ENCODE measurements around the gene ZDHHC5. TPM values are rescaled to one million over a fixed set of nuclear protein-coding genes. Genes with fewer than 3 reads are reported as not detected.
A peak's percentile ranks its signal among the peaks of the same experiment; 100 is the strongest.

Gene ZDHHC5, protein sequence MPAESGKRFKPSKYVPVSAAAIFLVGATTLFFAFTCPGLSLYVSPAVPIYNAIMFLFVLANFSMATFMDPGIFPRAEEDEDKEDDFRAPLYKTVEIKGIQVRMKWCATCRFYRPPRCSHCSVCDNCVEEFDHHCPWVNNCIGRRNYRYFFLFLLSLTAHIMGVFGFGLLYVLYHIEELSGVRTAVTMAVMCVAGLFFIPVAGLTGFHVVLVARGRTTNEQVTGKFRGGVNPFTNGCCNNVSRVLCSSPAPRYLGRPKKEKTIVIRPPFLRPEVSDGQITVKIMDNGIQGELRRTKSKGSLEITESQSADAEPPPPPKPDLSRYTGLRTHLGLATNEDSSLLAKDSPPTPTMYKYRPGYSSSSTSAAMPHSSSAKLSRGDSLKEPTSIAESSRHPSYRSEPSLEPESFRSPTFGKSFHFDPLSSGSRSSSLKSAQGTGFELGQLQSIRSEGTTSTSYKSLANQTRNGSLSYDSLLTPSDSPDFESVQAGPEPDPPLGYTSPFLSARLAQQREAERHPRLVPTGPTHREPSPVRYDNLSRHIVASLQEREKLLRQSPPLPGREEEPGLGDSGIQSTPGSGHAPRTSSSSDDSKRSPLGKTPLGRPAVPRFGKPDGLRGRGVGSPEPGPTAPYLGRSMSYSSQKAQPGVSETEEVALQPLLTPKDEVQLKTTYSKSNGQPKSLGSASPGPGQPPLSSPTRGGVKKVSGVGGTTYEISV
- total RNA-seq (10 to 100 TPM; 51.9 to 55.6 TPM), total RNA-seq (79.1 to 146 reads per million in 2 donors)

DNA sequence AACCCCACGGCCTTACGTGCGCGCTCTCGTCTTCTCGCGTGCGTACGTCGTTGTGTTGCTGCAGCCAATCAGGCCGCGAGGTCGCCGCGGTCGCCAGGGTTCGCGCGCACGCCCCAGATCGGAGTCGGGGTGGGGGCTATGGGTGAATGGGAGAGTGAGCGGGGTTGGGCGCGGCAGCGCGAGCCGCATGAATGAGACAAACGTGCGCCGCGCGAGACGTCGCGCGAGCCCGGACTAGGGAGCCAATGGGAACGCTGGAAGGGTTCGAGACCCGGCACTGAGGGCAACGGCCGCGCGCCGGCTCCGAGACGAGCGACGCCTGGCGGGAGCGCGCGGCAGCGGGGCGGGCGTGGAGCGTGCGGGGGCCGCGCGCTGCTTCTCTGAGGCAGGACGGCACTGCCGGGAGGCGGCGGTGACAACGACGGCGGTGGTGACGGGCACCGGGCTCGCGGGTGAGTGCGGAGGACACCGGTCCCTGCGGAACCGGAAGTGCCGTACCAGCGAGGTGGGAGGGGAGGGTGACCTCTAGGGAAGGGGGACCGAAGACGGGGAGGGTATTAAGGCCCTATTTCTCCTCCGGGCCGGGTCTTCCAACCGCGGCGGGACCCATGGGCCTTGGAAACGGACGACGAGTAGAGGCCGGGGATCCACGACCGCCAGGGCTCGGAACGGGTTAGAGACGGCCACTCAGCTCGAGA, at the start of gene ZDHHC5:
ZDHHC5 (plus strand) TSS at position 379 of the 698 bp plus-strand sequence. CDS start 4,977 bp downstream, outside the sequence.
- Mint-ChIP-seq H3K4me1 (peaks cover 50% of the 10 kb centered on the region), H3K4me3 (peak within 1 kb of the TSS; percentile 100), H3K27me3 (no peaks in the 10 kb centered on the region), H3K27ac (peak within 1 kb of the TSS; percentile 100), H3K36me3 (ENCODE audit: low read depth) (peaks cover 6% of the 10 kb centered on the region)
- H3K9me3 ChIP-seq (ENCODE audit: control insufficient read depth, low read length, poor library complexity, severe bottlenecking), result no peaks in the 10 kb centered on the region
- DNase-seq (peak; percentile 98 to 99 (median 99)), ATAC-seq (peak; percentile 87)

DNA sequence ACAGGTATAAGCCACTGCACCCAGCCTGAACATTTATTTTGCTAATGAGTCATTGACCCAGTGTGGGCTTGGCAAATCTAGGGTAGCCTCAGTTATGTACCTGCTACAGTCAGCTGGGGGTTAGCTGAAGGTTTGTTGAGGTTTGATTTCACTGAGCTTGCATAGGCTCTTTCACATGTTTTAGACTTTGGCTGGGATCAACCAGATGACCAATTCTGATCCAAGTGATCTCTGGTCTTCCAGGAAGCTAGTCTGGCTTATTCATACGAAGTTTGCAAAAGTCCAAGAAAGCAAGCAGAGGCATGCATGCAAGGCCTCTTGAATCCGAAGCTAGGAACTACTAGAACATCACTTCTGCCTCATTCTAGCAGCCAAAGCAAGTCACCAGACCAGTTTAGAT, 49.5 kb upstream of the ZDHHC5 start:
- peaks cover 36% of the 10 kb centered on the region for H3K27me3 Mint-ChIP-seq
- no peak for DNase-seq
- H3K36me3 Mint-ChIP-seq (ENCODE audit: low read depth), result peaks cover 4% of the 10 kb centered on the region
- H3K27ac Mint-ChIP-seq, result no peak overlapping the region
- no peak overlapping the region for H3K4me3 Mint-ChIP-seq
- H3K4me1 Mint-ChIP-seq, result no peaks in the 10 kb centered on the region
- H3K9me3 ChIP-seq (ENCODE audit: control insufficient read depth, low read length, poor library complexity, severe bottlenecking), result peaks cover 4% of the 10 kb centered on the region
- ATAC-seq, result no peak

DNA sequence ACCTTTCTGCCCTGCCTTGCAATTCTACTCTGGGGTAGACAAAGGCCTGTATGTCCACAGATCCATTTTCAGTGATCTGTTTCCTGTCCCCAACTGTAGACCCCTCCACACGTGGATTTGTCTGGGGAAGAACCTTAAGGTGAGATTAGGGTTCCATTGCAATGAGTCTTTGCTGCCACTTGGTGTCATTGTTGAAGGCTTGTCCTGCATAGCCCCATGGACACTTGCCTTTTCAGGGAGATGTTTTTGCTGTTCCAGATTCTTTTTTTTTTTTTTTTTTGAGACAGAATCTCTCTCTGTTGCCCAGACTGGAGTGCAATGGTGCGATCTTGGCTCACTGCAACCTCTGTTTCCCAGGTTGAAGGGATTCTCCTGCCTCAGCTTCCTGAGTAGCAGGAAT, 48.6 kb upstream of the ZDHHC5 start:
- peaks cover 27% of the 10 kb centered on the region for H3K27me3 Mint-ChIP-seq
- no peak for ATAC-seq
- H3K36me3 Mint-ChIP-seq (ENCODE audit: low read depth), result peaks cover 4% of the 10 kb centered on the region

GRCh38 chr11:57620467-57620866, 47.4 kb upstream of the ZDHHC5 start:
- no peak for ATAC-seq
- no peak overlapping the region for H3K4me3 Mint-ChIP-seq

More for the DNA sequence above, 48.6 kb upstream of the ZDHHC5 start:
- DNase-seq, result no peak
- peaks cover 4% of the 10 kb centered on the region for H3K9me3 ChIP-seq (ENCODE audit: control insufficient read depth, low read length, poor library complexity, severe bottlenecking)
- Mint-ChIP-seq H3K27ac (no peak overlapping the region), H3K4me1 (no peaks in the 10 kb centered on the region), H3K4me3 (no peak overlapping the region)

DNA sequence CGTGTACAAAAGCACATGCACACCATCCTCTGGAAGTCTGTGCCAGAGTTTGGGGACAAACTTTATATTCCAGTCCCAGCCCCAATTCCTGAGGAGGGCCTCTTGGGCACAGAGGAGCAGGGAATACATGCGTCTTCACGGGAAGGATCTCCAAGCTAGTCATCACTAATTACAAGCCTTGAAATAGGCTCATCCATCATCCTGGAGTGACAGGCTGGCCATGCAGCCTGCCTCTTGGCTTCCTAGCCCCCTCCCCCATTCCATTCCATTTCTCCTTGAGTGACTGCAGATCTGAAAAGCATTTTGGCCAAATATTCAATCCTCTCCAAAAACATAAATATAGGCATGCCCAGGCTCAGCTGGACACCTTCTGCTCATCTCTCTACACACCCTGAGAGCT, 45.7 kb upstream of the ZDHHC5 start:
- H3K4me3 Mint-ChIP-seq, result no peak overlapping the region
- ATAC-seq (no peak), DNase-seq (no peak)
- peaks cover 2% of the 10 kb centered on the region for H3K36me3 Mint-ChIP-seq (ENCODE audit: low read depth)
- peaks cover 9% of the 10 kb centered on the region for H3K27me3 Mint-ChIP-seq
- H3K4me1 Mint-ChIP-seq, result no peaks in the 10 kb centered on the region
- no peak overlapping the region for H3K27ac Mint-ChIP-seq
- H3K9me3 ChIP-seq (ENCODE audit: control insufficient read depth, low read length, poor library complexity, severe bottlenecking), result peaks cover 4% of the 10 kb centered on the region

More at GRCh38 chr11:57620467-57620866, 47.4 kb upstream of the ZDHHC5 start:
- DNase-seq, result no peak
- Mint-ChIP-seq H3K4me1 (no peaks in the 10 kb centered on the region), H3K36me3 (ENCODE audit: low read depth) (peaks cover 4% of the 10 kb centered on the region), H3K27ac (no peak overlapping the region), H3K27me3 (peaks cover 20% of the 10 kb centered on the region)
- peaks cover 4% of the 10 kb centered on the region for H3K9me3 ChIP-seq (ENCODE audit: control insufficient read depth, low read length, poor library complexity, severe bottlenecking)

- H3K36me3 Mint-ChIP-seq (ENCODE audit: low read depth), result no peaks in the 10 kb centered on the region
- peaks cover 23% of the 10 kb centered on the region for H3K27me3 Mint-ChIP-seq
- H3K9me3 ChIP-seq (ENCODE audit: control insufficient read depth, low read length, poor library complexity, severe bottlenecking), result no peaks in the 10 kb centered on the region
- H3K4me3 Mint-ChIP-seq, result no peak overlapping the region
- no peak overlapping the region for H3K27ac Mint-ChIP-seq
- DNase-seq, result no peak
- ATAC-seq, result no peak
- no peaks in the 10 kb centered on the region for H3K4me1 Mint-ChIP-seq
Observed at GRCh38 chr11:57624864-57625263, 43.0 kb upstream of the ZDHHC5 start.

DNA sequence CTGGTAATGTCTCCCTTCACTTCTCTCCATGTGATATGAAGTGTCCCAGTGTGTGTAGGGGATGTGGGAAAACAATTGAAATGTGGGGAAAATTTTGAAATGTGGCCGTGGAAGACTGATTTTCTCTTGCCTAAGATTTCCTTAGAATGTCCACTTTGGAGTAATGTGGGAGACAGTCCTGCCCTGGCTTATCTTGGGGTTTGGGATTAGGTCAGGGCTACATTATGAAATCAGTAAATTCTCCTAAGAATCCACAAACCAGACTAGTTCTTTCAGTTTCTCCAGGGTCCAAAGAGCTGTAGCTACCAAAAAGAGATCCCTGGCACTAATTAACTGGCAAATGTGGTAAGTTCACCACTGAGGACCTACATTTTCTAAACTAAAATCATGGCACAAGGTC, 41.0 kb upstream of the ZDHHC5 start:
- H3K9me3 ChIP-seq (ENCODE audit: control insufficient read depth, low read length, poor library complexity, severe bottlenecking), result no peaks in the 10 kb centered on the region
- ATAC-seq (no peak), DNase-seq (no peak)
- Mint-ChIP-seq H3K4me1 (peaks cover 2% of the 10 kb centered on the region), H3K4me3 (no peak overlapping the region), H3K27ac (no peak overlapping the region), H3K27me3 (peaks cover 42% of the 10 kb centered on the region), H3K36me3 (ENCODE audit: low read depth) (peaks cover 8% of the 10 kb centered on the region)

DNA sequence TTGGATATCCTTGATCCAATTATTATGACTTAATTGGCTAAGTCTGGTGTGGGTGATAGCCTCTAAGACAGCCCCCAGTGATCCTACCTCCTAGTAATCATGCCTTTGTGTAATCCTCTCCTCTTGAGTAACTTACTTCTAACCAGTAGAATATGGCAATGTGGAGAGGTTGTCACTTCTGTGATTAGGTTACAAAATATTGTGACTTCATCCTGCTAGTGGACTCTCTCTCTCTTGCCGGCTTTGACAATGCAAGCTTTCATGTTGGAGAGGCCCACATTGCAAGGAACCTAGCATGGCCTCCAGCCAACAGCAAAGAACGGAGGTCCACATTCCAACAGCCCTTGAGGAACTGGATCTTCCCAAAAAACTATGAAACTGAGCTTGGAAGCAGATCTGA, 37.7 kb upstream of the ZDHHC5 start:
- no peak for DNase-seq
- Mint-ChIP-seq H3K27me3 (peaks cover 62% of the 10 kb centered on the region), H3K36me3 (ENCODE audit: low read depth) (peaks cover 16% of the 10 kb centered on the region), H3K4me1 (peaks cover 2% of the 10 kb centered on the region), H3K4me3 (no peak overlapping the region), H3K27ac (no peak overlapping the region)
- ATAC-seq, result no peak
- no peaks in the 10 kb centered on the region for H3K9me3 ChIP-seq (ENCODE audit: control insufficient read depth, low read length, poor library complexity, severe bottlenecking)

- Mint-ChIP-seq H3K27ac (no peak overlapping the region), H3K36me3 (ENCODE audit: low read depth) (peaks cover 16% of the 10 kb centered on the region), H3K4me1 (peaks cover 2% of the 10 kb centered on the region), H3K27me3 (peaks cover 66% of the 10 kb centered on the region), H3K4me3 (no peak overlapping the region)
- ATAC-seq (no peak), DNase-seq (no peak)
- H3K9me3 ChIP-seq (ENCODE audit: control insufficient read depth, low read length, poor library complexity, severe bottlenecking), result no peaks in the 10 kb centered on the region
Observed at GRCh38 chr11:57632116-57632515, 35.8 kb upstream of the ZDHHC5 start.

- H3K27ac Mint-ChIP-seq, result no peak overlapping the region
- H3K4me1 Mint-ChIP-seq, result peaks cover 6% of the 10 kb centered on the region
- peaks cover 68% of the 10 kb centered on the region for H3K27me3 Mint-ChIP-seq
Observed at GRCh38 chr11:57633394-57634070, 34.4 kb upstream of the ZDHHC5 start.

GRCh38 chr11:57634311-57634710, 33.6 kb upstream of the ZDHHC5 start:
- H3K36me3 Mint-ChIP-seq (ENCODE audit: low read depth), result peaks cover 20% of the 10 kb centered on the region
- H3K4me1 Mint-ChIP-seq, result peaks cover 10% of the 10 kb centered on the region
- H3K27ac Mint-ChIP-seq, result no peak overlapping the region
- H3K4me3 Mint-ChIP-seq, result no peak overlapping the region
- ATAC-seq (no peak), DNase-seq (no peak)
- H3K9me3 ChIP-seq (ENCODE audit: control insufficient read depth, low read length, poor library complexity, severe bottlenecking), result no peaks in the 10 kb centered on the region
- H3K27me3 Mint-ChIP-seq, result peaks cover 66% of the 10 kb centered on the region

More at GRCh38 chr11:57633394-57634070, 34.4 kb upstream of the ZDHHC5 start:
- Mint-ChIP-seq H3K4me3 (no peak overlapping the region), H3K36me3 (ENCODE audit: low read depth) (peaks cover 16% of the 10 kb centered on the region)
- no peak for DNase-seq
- no peak for ATAC-seq
- H3K9me3 ChIP-seq (ENCODE audit: control insufficient read depth, low read length, poor library complexity, severe bottlenecking), result no peaks in the 10 kb centered on the region

DNA sequence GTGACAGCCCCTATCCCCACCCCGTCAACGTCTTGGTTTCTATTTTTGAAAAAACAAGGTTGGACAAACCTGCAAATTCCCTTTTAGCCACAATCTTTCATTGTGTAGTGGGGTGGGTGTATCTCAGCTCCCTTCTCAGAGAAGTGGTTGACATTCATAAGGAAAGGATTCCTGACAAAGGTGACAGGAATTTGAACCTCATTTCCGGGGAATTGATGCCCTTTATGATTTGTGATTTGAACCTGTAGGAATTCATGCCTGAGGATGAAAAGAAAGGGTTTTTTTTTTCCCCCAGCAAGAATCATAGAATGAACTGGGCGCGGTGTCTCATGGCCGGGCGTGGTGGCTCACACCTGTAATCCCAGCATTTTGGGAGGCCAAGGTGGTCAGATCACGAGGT, 32.7 kb upstream of the ZDHHC5 start:
- no peak overlapping the region for H3K4me3 Mint-ChIP-seq
- ATAC-seq (no peak), DNase-seq (no peak)
- peaks cover 20% of the 10 kb centered on the region for H3K36me3 Mint-ChIP-seq (ENCODE audit: low read depth)
- peaks cover 10% of the 10 kb centered on the region for H3K4me1 Mint-ChIP-seq
- peaks cover 60% of the 10 kb centered on the region for H3K27me3 Mint-ChIP-seq
- H3K27ac Mint-ChIP-seq, result no peak overlapping the region
- H3K9me3 ChIP-seq (ENCODE audit: control insufficient read depth, low read length, poor library complexity, severe bottlenecking), result no peaks in the 10 kb centered on the region

DNA sequence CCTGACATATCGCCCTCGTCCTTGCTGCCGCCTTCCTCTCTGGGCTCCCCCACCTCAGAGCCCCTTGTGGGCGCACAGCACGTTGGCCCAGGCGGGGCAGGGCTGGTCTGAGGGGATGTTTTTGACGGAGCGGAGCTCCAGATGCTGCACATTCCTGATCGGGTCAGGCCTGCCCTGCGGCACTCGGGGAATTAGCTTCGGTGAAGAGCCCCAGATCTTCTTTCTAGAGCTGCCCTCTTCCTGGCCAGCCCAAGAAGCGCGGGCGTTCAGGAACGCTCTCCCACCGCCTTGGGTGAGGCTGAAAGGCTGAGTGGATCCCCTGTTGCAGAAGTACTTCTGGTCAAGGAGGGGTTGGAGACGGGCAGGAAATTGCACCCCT, 30.3 kb upstream of the ZDHHC5 start:
- peaks cover 40% of the 10 kb centered on the region for H3K27me3 Mint-ChIP-seq
- ATAC-seq, result no peak
- no peak overlapping the region for H3K27ac Mint-ChIP-seq
- H3K4me3 Mint-ChIP-seq, result peak overlapping the region; percentile 89
- H3K9me3 ChIP-seq (ENCODE audit: control insufficient read depth, low read length, poor library complexity, severe bottlenecking), result no peaks in the 10 kb centered on the region
- peaks cover 11% of the 10 kb centered on the region for H3K36me3 Mint-ChIP-seq (ENCODE audit: low read depth)
- no peak for DNase-seq
- peaks cover 9% of the 10 kb centered on the region for H3K4me1 Mint-ChIP-seq

Measured in T-helper 17 cell (primary cell).